SK-N-SH (cell line): Measurements from ENCODE around the gene ZDHHC11. TPM values are rescaled to one million over a fixed set of nuclear protein-coding genes. Genes with fewer than 3 reads are reported as not detected.

Source experiments
- CTCF ChIA-PET: fragments of 300-600, 350-600 bp; formaldehyde crosslinking; extraction: SDS; loops from one replicate; lab custom pipeline; 2021; lab: Yijun Ruan, JAX
- POLR2A ChIA-PET: fragments of 350-600 bp; sonication (Branson Sonifier 250); formaldehyde crosslinking; extraction: SDS; loops from one replicate; lab custom pipeline; 2020; ENCODE audit warnings: antibody characterized with exemption, inconsistent platforms; lab: Yijun Ruan, JAX
- DNase-seq: peaks from one replicate; pipeline ENCODE4 v3.0.0; 2012
- H2AFZ ChIP-seq: fragments of 200-600 bp; sonication (generic); 2 replicates; pipeline ENCODE4 v1.8.1; 2016; ENCODE audit warnings: antibody characterized with exemption, mild to moderate bottlenecking, low read depth
- H3F3A ChIP-seq: fragments of 200-600 bp; sonication (generic); replicated peaks from 2 replicates; pipeline ENCODE3; 2016; ENCODE audit warnings: antibody characterized with exemption, mild to moderate bottlenecking; ENCODE audit not compliant: insufficient read depth
- H3K27ac ChIP-seq, 2 experiments: fragments of 200-500 bp in 1 of 2; fragments of 200-600 bp in 1 of 2; sonication (Bioruptor generic) in 1 of 2; sonication (generic), shearing (Covaris generic) in 1 of 2; 2 replicates each; pipeline versions ENCODE4 v1.5.1 to v1.6.1; 2014 to 2016; ENCODE audit warnings: low read depth in 2 of 2, inconsistent platforms in 1 of 2, low read length in 1 of 2, mild to moderate bottlenecking in 1 of 2, mixed read lengths in 1 of 2
- H3K27me3 ChIP-seq: fragments of 200-600 bp; sonication (generic), shearing (Covaris generic); 2 replicates; pipeline ENCODE4 v1.6.1; 2016; ENCODE audit warnings: mixed run types; ENCODE audit not compliant: insufficient read depth
- H3K36me3 ChIP-seq, 2 experiments: fragments of 200-500 bp in 1 of 2; fragments of 200-600 bp in 1 of 2; sonication (Bioruptor generic) in 1 of 2; sonication (generic) in 1 of 2; replicated peaks in 1 of 2; 2 replicates each; pipeline versions ENCODE3 to v1.5.1; 2014 to 2016; ENCODE audit warnings: low read length in 1 of 2, mild to moderate bottlenecking in 1 of 2; ENCODE audit not compliant: insufficient read depth in 2 of 2, control insufficient read depth in 1 of 2
- H3K4me1 ChIP-seq, 2 experiments: fragments of 200-500 bp in 1 of 2; fragments of 200-600 bp in 1 of 2; sonication (Bioruptor generic) in 1 of 2; sonication (generic), shearing (Covaris generic) in 1 of 2; 2 replicates each; pipeline versions ENCODE4 v1.5.1 to v1.6.1; 2014 to 2016; ENCODE audit warnings: low read depth in 1 of 2, low read length in 1 of 2, mixed run types in 1 of 2; ENCODE audit not compliant: insufficient read depth in 2 of 2, control insufficient read depth in 1 of 2
- H3K4me2 ChIP-seq: fragments of 200-600 bp; sonication (generic), shearing (Covaris generic); 2 replicates; pipeline ENCODE4 v1.6.1; 2017; ENCODE audit warnings: mixed run types
- H3K4me3 ChIP-seq, 2 experiments: fragments of 200-500 bp in 1 of 2; fragments of 200-600 bp in 1 of 2; sonication (Bioruptor generic) in 1 of 2; sonication (generic), shearing (Covaris generic) in 1 of 2; 2 replicates each; pipeline versions ENCODE4 v1.5.1 to v1.8.1; 2014 to 2016; ENCODE audit warnings: low read depth in 2 of 2, inconsistent platforms in 1 of 2, low read length in 1 of 2, mild to moderate bottlenecking in 1 of 2, mixed read lengths in 1 of 2, moderate library complexity in 1 of 2
- H3K79me2 ChIP-seq: fragments of 200-600 bp; sonication (generic); 2 replicates; pipeline ENCODE4 v1.8.1; 2017; ENCODE audit warnings: mild to moderate bottlenecking; ENCODE audit not compliant: insufficient read depth
- H3K9ac ChIP-seq: fragments of 200-600 bp; sonication (generic); 2 replicates; pipeline ENCODE4 v1.6.1; 2017; ENCODE audit warnings: mixed run types
- H3K9me2 ChIP-seq: fragments of 200-600 bp; sonication (generic); 2 replicates; pipeline ENCODE4 v1.6.1; 2017; ENCODE audit warnings: mixed run types
- H3K9me3 ChIP-seq: fragments of 200-600 bp; sonication (generic); 2 replicates; pipeline ENCODE4 v1.6.1; 2017; ENCODE audit warnings: mixed run types, mild to moderate bottlenecking, moderate library complexity
- H4K20me1 ChIP-seq: fragments of 200-600 bp; sonication (generic); 2 replicates; pipeline ENCODE4 v1.6.1; 2017; ENCODE audit warnings: mild to moderate bottlenecking, mixed run types; ENCODE audit not compliant: insufficient read depth
- CHD2 ChIP-seq: fragments of 150-350 bp; IDR thresholded peaks from 2 replicates; pipeline ENCODE4 v1.6.1; 2018; ENCODE audit warnings: low read length; ENCODE audit not compliant: partially characterized antibody
- ELF1 ChIP-seq: IDR thresholded peaks from 2 replicates; pipeline ENCODE4 v1.4.0; 2012
- FOXJ3 ChIP-seq: sonication (generic); formaldehyde crosslinking; IDR thresholded peaks from 2 replicates; pipeline ENCODE4 v1.5.1; 2020; ENCODE audit warnings: mild to moderate bottlenecking, missing genetic modification reagents
- FOXM1 ChIP-seq: IDR thresholded peaks from 2 replicates; pipeline ENCODE4 v1.4.0; 2012; ENCODE audit warnings: low read depth, mild to moderate bottlenecking
- MEF2A ChIP-seq: IDR thresholded peaks from 2 replicates; pipeline ENCODE4 v1.4.0; 2012; ENCODE audit warnings: low read depth, borderline replicate concordance
- MXI1 ChIP-seq: IDR thresholded peaks from 2 replicates; pipeline ENCODE4 v1.6.1; 2012; ENCODE audit warnings: mild to moderate bottlenecking, low read depth, low read length, improper control_type of control experiment
- NFIC ChIP-seq: IDR thresholded peaks from 2 replicates; pipeline ENCODE4 v1.4.0; 2012; ENCODE audit warnings: borderline replicate concordance
- RXRA ChIP-seq: IDR thresholded peaks from 2 replicates; pipeline ENCODE4 v1.4.0; 2012; ENCODE audit warnings: low read depth, mild to moderate bottlenecking, borderline replicate concordance
- TAF1 ChIP-seq: IDR thresholded peaks from 2 replicates; pipeline ENCODE4 v1.6.1; 2012; ENCODE audit warnings: low read depth, mild to moderate bottlenecking, low read length, moderate library complexity, borderline replicate concordance
- TCF12 ChIP-seq: IDR thresholded peaks from 2 replicates; pipeline ENCODE4 v1.4.0; 2012
- TEAD4 ChIP-seq: IDR thresholded peaks from 2 replicates; pipeline ENCODE4 v1.4.0; 2012; ENCODE audit warnings: mild to moderate bottlenecking, borderline replicate concordance; ENCODE audit not compliant: insufficient read depth
- YY1 ChIP-seq: IDR thresholded peaks from 2 replicates; pipeline ENCODE4 v1.4.0; 2012; ENCODE audit warnings: low read depth, mild to moderate bottlenecking
- WGBS: methylation state at CpG from one replicate; pipeline ENCODE4 v1.1.6; 2017; ENCODE audit warnings: low lambda C conversion rate; 5-methylcytosine and 5-hydroxymethylcytosine counted together
- polyA plus RNA-seq, 3 experiments: library from polyadenylated mRNA; depleted of rRNA; stranded (reverse); fragments of >200 nt; gene quantifications; 2 replicates each; pipeline ENCODE4 v1.2.3, GENCODE V29; 2012
- TF ChIP-seq, protein P1 (sequence below): IDR thresholded peaks from 2 replicates; pipeline ENCODE4 v1.4.0; 2012; ENCODE audit warnings: low read depth
- TF ChIP-seq, protein P2 (sequence below): IDR thresholded peaks from 2 replicates; pipeline ENCODE4 v1.6.1; 2012; ENCODE audit warnings: mild to moderate bottlenecking, low read depth, low read length, moderate library complexity
- TF ChIP-seq, protein P3 (sequence below): fragments of 150-350 bp; IDR thresholded peaks from 2 replicates; pipeline ENCODE4 v1.6.1; 2017; ENCODE audit warnings: antibody characterized with exemption, low read length, low read depth, borderline replicate concordance

Gene ZDHHC11
- polyA plus RNA-seq, 1 of the 3 experiments (the other 2 are of a cell fraction) = 0.76 TPM

DNA sequence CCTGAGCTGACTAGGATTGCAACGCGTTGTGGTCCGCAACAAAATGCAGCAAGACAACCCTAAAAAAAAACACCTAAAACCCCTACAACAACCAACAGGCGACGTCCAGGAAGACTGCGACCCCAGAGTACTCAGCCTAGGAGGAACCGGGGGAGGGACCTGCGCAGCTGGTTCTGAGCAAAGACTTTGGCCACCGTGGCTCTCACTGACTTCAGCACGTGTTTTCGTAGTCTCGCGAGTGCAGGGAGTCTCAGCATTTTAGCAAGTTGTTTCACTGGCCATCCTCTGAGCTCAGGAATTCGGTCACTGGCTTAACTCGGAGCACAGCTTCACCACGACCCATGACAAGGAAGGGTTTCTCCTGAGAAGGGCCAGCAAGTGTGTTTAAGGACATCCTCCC, 8.6 kb upstream of the ZDHHC11 start (continued):
- no peak for TF ChIP-seq RXRA

DNA sequence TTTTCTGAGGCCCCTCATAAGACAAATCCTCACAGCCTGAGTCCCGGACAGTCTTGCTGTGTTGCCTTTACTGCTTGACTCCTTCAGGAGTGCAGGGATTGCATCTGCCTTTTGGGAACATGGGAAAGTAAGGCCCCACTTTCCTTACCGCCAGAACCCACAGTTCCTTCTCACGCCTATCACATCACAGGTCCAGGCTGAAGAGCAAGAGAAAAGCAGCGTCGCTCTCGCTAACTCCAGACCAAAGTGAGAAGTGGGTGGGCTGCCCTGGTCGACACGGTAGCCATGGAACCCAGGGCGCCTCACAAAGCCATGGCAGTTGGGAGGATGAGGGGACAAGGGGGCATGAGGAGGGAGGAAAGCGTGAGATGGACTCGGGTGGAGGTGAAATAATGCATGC, 7.9 kb upstream of the ZDHHC11 start:
- Histone ChIP-seq H3F3A (no peaks in the 10 kb centered on the region), H3K27ac (no peak overlapping the region), H3K4me2 (no peak overlapping the region), H3K9me2 (no peaks in the 10 kb centered on the region), H4K20me1 (no peaks in the 10 kb centered on the region), H3K4me1 (no peaks in the 10 kb centered on the region), H3K9me3 (no peaks in the 10 kb centered on the region), H3K9ac (no peak overlapping the region), H3K36me3 (peaks cover 0 to 17% of the 10 kb centered on the region in 2 experiments), H3K79me2 (no peaks in the 10 kb centered on the region), H3K4me3 (no peak overlapping the region), H2AFZ (no peak overlapping the region), H3K27me3 (peaks cover 15% of the 10 kb centered on the region)
- WGBS = 92% methylated on average over 11 of the region's 11 CpGs
- TF ChIP-seq FOXM1 (no peak), MEF2A (no peak), YY1 (no peak)
- TF ChIP-seq, protein P1, sequence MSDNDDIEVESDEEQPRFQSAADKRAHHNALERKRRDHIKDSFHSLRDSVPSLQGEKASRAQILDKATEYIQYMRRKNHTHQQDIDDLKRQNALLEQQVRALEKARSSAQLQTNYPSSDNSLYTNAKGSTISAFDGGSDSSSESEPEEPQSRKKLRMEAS = no peak
- CTCF ChIA-PET = no interaction called here
- POLR2A ChIA-PET = no interaction called here
- no peak for DNase-seq

DNA sequence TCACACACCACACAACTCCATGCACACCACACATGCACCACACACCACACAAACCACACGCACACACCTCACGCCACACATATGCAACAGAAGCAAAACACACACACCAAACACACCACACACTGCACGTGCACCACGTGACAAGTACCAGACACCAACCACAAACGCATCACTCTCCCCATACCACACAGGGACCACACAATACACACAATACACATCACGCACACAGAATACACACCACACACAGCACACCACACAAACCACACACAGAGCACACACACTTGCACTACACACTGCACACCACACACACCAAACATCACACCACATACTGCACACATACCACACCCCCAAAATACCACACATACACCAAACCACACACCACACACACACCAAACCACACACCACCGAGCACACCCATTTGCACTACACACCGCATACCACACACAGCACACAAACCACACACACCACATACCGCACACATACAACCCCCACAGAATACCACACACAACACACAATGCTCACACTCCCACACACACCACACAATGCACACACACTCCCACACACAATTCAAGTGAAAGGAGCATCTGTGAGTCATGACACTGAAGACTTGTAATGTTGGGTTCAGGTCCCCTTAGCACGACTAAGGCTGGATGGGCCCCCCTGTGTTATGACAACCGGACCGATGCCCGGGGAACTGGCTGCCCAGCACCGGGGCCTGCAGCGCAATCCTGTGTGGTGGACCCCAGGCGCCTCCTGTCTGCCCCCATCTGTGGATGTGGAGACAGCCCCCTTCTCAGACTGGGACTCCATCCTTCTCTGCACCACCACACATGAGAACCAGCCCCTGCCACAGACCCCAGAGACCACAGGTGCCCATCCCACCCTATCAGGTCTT, 6.0 kb upstream of the ZDHHC11 start:
- no peaks in the 10 kb centered on the region for H3K79me2 ChIP-seq
- H3K4me1 ChIP-seq = no peaks in the 10 kb centered on the region
- no peak overlapping the region for H3K4me3 ChIP-seq
- H3K9me3 ChIP-seq = no peaks in the 10 kb centered on the region
- ChIA-PET POLR2A (no interaction called here), CTCF (no interaction called here)
- WGBS = 79% methylated on average over 10 of the region's 16 CpGs
- no peak overlapping the region for H3K4me2 ChIP-seq
- no peak overlapping the region for H3K27ac ChIP-seq
- TF ChIP-seq MXI1 = no peak
- TF ChIP-seq, protein P2, sequence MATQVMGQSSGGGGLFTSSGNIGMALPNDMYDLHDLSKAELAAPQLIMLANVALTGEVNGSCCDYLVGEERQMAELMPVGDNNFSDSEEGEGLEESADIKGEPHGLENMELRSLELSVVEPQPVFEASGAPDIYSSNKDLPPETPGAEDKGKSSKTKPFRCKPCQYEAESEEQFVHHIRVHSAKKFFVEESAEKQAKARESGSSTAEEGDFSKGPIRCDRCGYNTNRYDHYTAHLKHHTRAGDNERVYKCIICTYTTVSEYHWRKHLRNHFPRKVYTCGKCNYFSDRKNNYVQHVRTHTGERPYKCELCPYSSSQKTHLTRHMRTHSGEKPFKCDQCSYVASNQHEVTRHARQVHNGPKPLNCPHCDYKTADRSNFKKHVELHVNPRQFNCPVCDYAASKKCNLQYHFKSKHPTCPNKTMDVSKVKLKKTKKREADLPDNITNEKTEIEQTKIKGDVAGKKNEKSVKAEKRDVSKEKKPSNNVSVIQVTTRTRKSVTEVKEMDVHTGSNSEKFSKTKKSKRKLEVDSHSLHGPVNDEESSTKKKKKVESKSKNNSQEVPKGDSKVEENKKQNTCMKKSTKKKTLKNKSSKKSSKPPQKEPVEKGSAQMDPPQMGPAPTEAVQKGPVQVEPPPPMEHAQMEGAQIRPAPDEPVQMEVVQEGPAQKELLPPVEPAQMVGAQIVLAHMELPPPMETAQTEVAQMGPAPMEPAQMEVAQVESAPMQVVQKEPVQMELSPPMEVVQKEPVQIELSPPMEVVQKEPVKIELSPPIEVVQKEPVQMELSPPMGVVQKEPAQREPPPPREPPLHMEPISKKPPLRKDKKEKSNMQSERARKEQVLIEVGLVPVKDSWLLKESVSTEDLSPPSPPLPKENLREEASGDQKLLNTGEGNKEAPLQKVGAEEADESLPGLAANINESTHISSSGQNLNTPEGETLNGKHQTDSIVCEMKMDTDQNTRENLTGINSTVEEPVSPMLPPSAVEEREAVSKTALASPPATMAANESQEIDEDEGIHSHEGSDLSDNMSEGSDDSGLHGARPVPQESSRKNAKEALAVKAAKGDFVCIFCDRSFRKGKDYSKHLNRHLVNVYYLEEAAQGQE = no peak
- TF ChIP-seq TAF1 = no peak
- TF ChIP-seq, protein P1 = no peak
- no peak for TF ChIP-seq ELF1
- no peak for TF ChIP-seq NFIC
- TF ChIP-seq FOXM1 = no peak
- no peak for TF ChIP-seq TEAD4
- no peak for TF ChIP-seq FOXJ3 (CRISPR knock-in tag)
- TF ChIP-seq TCF12 = no peak
- TF ChIP-seq CHD2 = no peak
- no peak for TF ChIP-seq RXRA
- TF ChIP-seq, protein P3, sequence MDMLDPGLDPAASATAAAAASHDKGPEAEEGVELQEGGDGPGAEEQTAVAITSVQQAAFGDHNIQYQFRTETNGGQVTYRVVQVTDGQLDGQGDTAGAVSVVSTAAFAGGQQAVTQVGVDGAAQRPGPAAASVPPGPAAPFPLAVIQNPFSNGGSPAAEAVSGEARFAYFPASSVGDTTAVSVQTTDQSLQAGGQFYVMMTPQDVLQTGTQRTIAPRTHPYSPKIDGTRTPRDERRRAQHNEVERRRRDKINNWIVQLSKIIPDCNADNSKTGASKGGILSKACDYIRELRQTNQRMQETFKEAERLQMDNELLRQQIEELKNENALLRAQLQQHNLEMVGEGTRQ = no peak
- H3K9ac ChIP-seq = no peak overlapping the region
- H3K27me3 ChIP-seq = peaks cover 33% of the 10 kb centered on the region
- no peaks in the 10 kb centered on the region for H4K20me1 ChIP-seq
- no peaks in the 10 kb centered on the region for H3K36me3 ChIP-seq
- no peak overlapping the region for H2AFZ ChIP-seq
- H3F3A ChIP-seq = no peaks in the 10 kb centered on the region
- no peak for DNase-seq
- no peaks in the 10 kb centered on the region for H3K9me2 ChIP-seq
